Adrenal gland (tissue), 12 donors: Measurements from ENCODE around the gene GADD45B. TPM values are rescaled to one million over a fixed set of nuclear protein-coding genes. Genes with fewer than 3 reads are reported as not detected.

Source experiments
- DNase-seq, 7 donors: peaks; one replicate each; pipeline ENCODE4 v3.0.0-alpha.2; 2019 to 2020
- H3K27ac ChIP-seq, 5 donors: fragments of 200-600 bp; sonication (generic) in 4 of 5; 1 replicate in 3 of 5; 2 replicates in 2 of 5; pipeline versions ENCODE4 v1.5.1 to v1.8.0; 2016 to 2020; ENCODE audit warnings: mild to moderate bottlenecking in 1 of 5
- H3K27me3 ChIP-seq: fragments of 200-600 bp; 2 replicates; pipeline ENCODE4 v1.8.0; 2021
- H3K36me3 ChIP-seq, 2 donors: fragments of 200-600 bp; replicated peaks in 1 of 2; 1 replicate in 1 of 2; 2 replicates in 1 of 2; pipeline versions ENCODE4 v1.5.1 to v1.8.0; 2018 to 2022
- H3K4me1 ChIP-seq, 2 donors: fragments of 200-600 bp; replicated peaks in 1 of 2; 1 replicate in 1 of 2; 2 replicates in 1 of 2; pipeline versions ENCODE4 v1.5.1 to v1.8.0; 2018 to 2021
- H3K4me3 ChIP-seq, 4 donors: fragments of 200-600 bp; sonication (generic) in 3 of 4; one replicate each; pipeline ENCODE4 v1.5.1; 2016 to 2018
- H3K9me3 ChIP-seq, 3 donors: fragments of 200-600 bp; sonication (generic) in 1 of 3; replicated peaks in 1 of 3; 1 replicate in 2 of 3; 2 replicates in 1 of 3; pipeline versions ENCODE4 v1.5.1 to v1.8.0; 2016 to 2021
- CTCF ChIP-seq, 6 experiments: fragments of 450-650 bp in 4 of 6; fragments of 200-600 bp in 2 of 6; sonication (generic) in 1 of 6; IDR thresholded peaks; 1 replicate in 5 of 6; 2 replicates in 1 of 6; pipeline versions ENCODE4 v1.5.1 to v1.8.0; 2016 to 2021; ENCODE audit warnings: antibody characterized with exemption in 6 of 6, mild to moderate bottlenecking in 2 of 6, moderate library complexity in 1 of 6
- POLR2A ChIP-seq, 2 donors: fragments of 450-650 bp; IDR thresholded peaks; one replicate each; pipeline ENCODE4 v1.6.1; 2017; ENCODE audit warnings: antibody characterized with exemption in 2 of 2, mild to moderate bottlenecking in 2 of 2, moderate library complexity in 1 of 2
- WGBS, 4 donors: extraction: QIAGEN DNeasy Blood & Tissue Kit in 2 of 4; methylation state at CpG; one replicate each; pipeline versions ENCODE4 v1.1.5 to v1.1.7; 2013 to 2017; 5-methylcytosine and 5-hydroxymethylcytosine counted together
- intact Hi-C, 2 donors: fragments of 100-400 bp; cut with DNase I; formaldehyde crosslinking; loops; one replicate each; pipeline versions ENCODE4 v1.14.1 to v1.15.0; 2022 to 2023
- polyA plus RNA-seq, 3 donors: library from polyadenylated mRNA; stranded (reverse); fragments of 200-250 nt in 2 of 3; fragments of 350-450 nt in 1 of 3; fragmentation: Illumina TruSeq in 1 of 3; extraction: RNeasy Lipid Tissue Mini Kit (QIAGEN cat#74804) in 1 of 3; gene quantifications; one replicate each; pipeline ENCODE4 v1.2.3, GENCODE V29; 2013 to 2014
- total RNA-seq, 9 donors: library from RNA; depleted of rRNA in 4 of 9; stranded (reverse); fragments of >200 nt in 4 of 9; fragments of 120-200 nt in 1 of 9; fragmentation: NEBNext Ultra II Directional in 1 of 9; extraction: Animal tissue kit (Norgen Biotek cat#: 25700) in 1 of 9; gene quantifications; one replicate each; pipeline versions ENCODE4 v1.1.0 to v1.2.4, GENCODE V29; 2013 to 2023
- donor health status: healthy with polysubstance abuse.
- donor health status: Bipolar disorder and iron deficiency.
- donor health status: DM: yes; HTN: yes; CAD: no.
- donor health status: DM: no; HTN: no; CAD: no.
- donor health status: DM: no; HTN: no; CAD: no.
- donor health status: DM: yes; HTN: yes; CAD: no.

Gene GADD45B
- total and polyA plus RNA-seq, 12 donors: 14.1 to 132 (median 72.4) TPM

- Histone ChIP-seq H3K27me3 (no peaks in the 10 kb centered on the region), H3K4me1 (no peaks in the 10 kb centered on the region), H3K9me3 (no peaks in the 10 kb centered on the region), H3K36me3 (peaks cover 0 to 33% of the 10 kb centered on the region in 2 donors), H3K4me3 (no peak overlapping the region), H3K27ac (no peak overlapping the region)
- intact Hi-C loops: no loop called here
- 94 to 96% (median 95%) methylated on average over 16 to 20 of the region's 20 CpGs for WGBS, 4 donors
- TF ChIP-seq POLR2A (IDR thresholded peaks at IDR 0.05) (no peak), CTCF (IDR thresholded peaks at IDR 0.05) (no peak)
- DNase-seq: no peak
These were observed 37.7 kb upstream of the GADD45B start for GRCh38 chr19:2438178-2438577.

- Histone ChIP-seq H3K9me3 (no peaks in the 10 kb centered on the region), H3K36me3 (peaks cover 0 to 18% of the 10 kb centered on the region in 2 donors), H3K4me1 (no peaks in the 10 kb centered on the region), H3K27me3 (no peaks in the 10 kb centered on the region), H3K27ac (no peak overlapping the region), H3K4me3 (no peak overlapping the region)
- 94 to 100% (median 96%) methylated on average over 1 of the region's 1 CpG for WGBS, 4 donors
- intact Hi-C loops: no loop called here
- TF ChIP-seq CTCF (IDR thresholded peaks at IDR 0.05): no peak
- TF ChIP-seq POLR2A (IDR thresholded peaks at IDR 0.05): no peak
- DNase-seq: no peak
These were observed 35.4 kb upstream of the GADD45B start for GRCh38 chr19:2440515-2440914.

GRCh38 chr19:2441096-2441752, 34.7 kb upstream of the GADD45B start:
- Histone ChIP-seq H3K9me3 (no peaks in the 10 kb centered on the region), H3K27me3 (no peaks in the 10 kb centered on the region), H3K4me1 (no peaks in the 10 kb centered on the region), H3K36me3 (peaks cover 0 to 18% of the 10 kb centered on the region in 2 donors), H3K27ac (no peak overlapping the region), H3K4me3 (no peak overlapping the region)
- WGBS, 4 donors: 98 to 100% (median 98%) methylated on average over 7 to 26 of the region's 26 CpGs
- intact Hi-C loops: no loop called here
- DNase-seq: no peak
- TF ChIP-seq CTCF (IDR thresholded peaks at IDR 0.05): no peak
- TF ChIP-seq POLR2A (IDR thresholded peaks at IDR 0.05): no peak

- Histone ChIP-seq H3K4me3 (no peak overlapping the region), H3K4me1 (no peaks in the 10 kb centered on the region), H3K27ac (no peak overlapping the region), H3K36me3 (peaks cover 0 to 5% of the 10 kb centered on the region in 2 donors), H3K27me3 (no peaks in the 10 kb centered on the region), H3K9me3 (no peaks in the 10 kb centered on the region)
- no peak for DNase-seq
- intact Hi-C loops: no loop called here
- TF ChIP-seq POLR2A (IDR thresholded peaks at IDR 0.05) (no peak), CTCF (IDR thresholded peaks at IDR 0.05) (no peak)
- WGBS, 4 donors: 90 to 95% (median 95%) methylated on average over 10 to 22 of the region's 22 CpGs
These were observed 32.7 kb upstream of the GADD45B start for GRCh38 chr19:2443116-2443784.
